Loucy (cell line): ENCODE measurements around the gene TGFB2.

Experiments used
- H2AFZ ChIP-seq: fragments of 200-600 bp; sonication (generic); 2 replicates; pipeline ENCODE4 v1.6.0; 2016; ENCODE audit warnings: antibody characterized with exemption, mild to moderate bottlenecking, low read length, moderate library complexity
- H3F3A ChIP-seq: fragments of 200-600 bp; 2 replicates; pipeline ENCODE4 v1.6.0; 2016; ENCODE audit warnings: antibody characterized with exemption, low read depth, mild to moderate bottlenecking
- H3K27me3 ChIP-seq: fragments of 200-600 bp; sonication (generic); 2 replicates; pipeline ENCODE4 v1.6.1; 2014; ENCODE audit warnings: low read length, mild to moderate bottlenecking; ENCODE audit not compliant: insufficient read depth, poor library complexity, severe bottlenecking
- H3K36me3 ChIP-seq: fragments of 200-600 bp; sonication (generic); 2 replicates; pipeline ENCODE4 v1.6.1; 2016; ENCODE audit warnings: low read length; ENCODE audit not compliant: insufficient read depth
- H3K4me1 ChIP-seq: fragments of 200-600 bp; sonication (generic); 2 replicates; pipeline ENCODE4 v1.5.1; 2014; ENCODE audit warnings: low read length, mild to moderate bottlenecking; ENCODE audit not compliant: insufficient read depth, poor library complexity, severe bottlenecking
- H3K4me2 ChIP-seq: fragments of 200-600 bp; sonication (generic); 2 replicates; pipeline ENCODE4 v1.6.0; 2014; ENCODE audit warnings: antibody characterized with exemption, low read length, low read depth, mild to moderate bottlenecking; ENCODE audit not compliant: poor library complexity, severe bottlenecking
- H3K4me3 ChIP-seq: fragments of 200-600 bp; sonication (generic); 2 replicates; pipeline ENCODE4 v1.5.1; 2014; ENCODE audit warnings: low read length, mild to moderate bottlenecking, mixed read lengths; ENCODE audit not compliant: poor library complexity, severe bottlenecking
- H3K79me2 ChIP-seq: fragments of 200-600 bp; sonication (generic); 2 replicates; pipeline ENCODE4 v1.6.1; 2014; ENCODE audit warnings: low read length; ENCODE audit not compliant: insufficient read depth
- H3K9ac ChIP-seq: fragments of 200-600 bp; sonication (generic); 2 replicates; pipeline ENCODE4 v1.6.0; 2014; ENCODE audit warnings: mild to moderate bottlenecking, low read depth, low read length, moderate library complexity; ENCODE audit not compliant: poor library complexity, severe bottlenecking
- H3K9me2 ChIP-seq: fragments of 200-600 bp; sonication (generic); replicated peaks from 2 replicates; pipeline ENCODE4 v1.6.1; 2016; ENCODE audit warnings: low read depth, low read length, mixed read lengths
- H3K9me3 ChIP-seq: fragments of 200-600 bp; sonication (generic); 2 replicates; pipeline ENCODE4 v1.6.1; 2014; ENCODE audit warnings: mild to moderate bottlenecking, antibody characterized with exemption, low read length, low read depth; ENCODE audit not compliant: insufficient read depth
- H4K20me1 ChIP-seq: fragments of 200-600 bp; sonication (generic); 2 replicates; pipeline ENCODE4 v1.6.0; 2014; ENCODE audit warnings: antibody characterized with exemption, low read length, mild to moderate bottlenecking; ENCODE audit not compliant: insufficient read depth, poor library complexity, severe bottlenecking
- EZH2phosphoT487 ChIP-seq: fragments of 200-600 bp; IDR thresholded peaks from 2 replicates; pipeline ENCODE4 v1.6.1; 2018; ENCODE audit warnings: antibody characterized with exemption, mild to moderate bottlenecking, moderate library complexity, borderline replicate concordance
- TF ChIP-seq, protein P1 (sequence below): fragments of 200-600 bp; sonication (generic); conservative IDR thresholded peaks from 2 replicates; pipeline ENCODE4 v1.5.1; 2014; ENCODE audit warnings: mild to moderate bottlenecking, antibody characterized with exemption, low read length

Gene TGFB2

DNA sequence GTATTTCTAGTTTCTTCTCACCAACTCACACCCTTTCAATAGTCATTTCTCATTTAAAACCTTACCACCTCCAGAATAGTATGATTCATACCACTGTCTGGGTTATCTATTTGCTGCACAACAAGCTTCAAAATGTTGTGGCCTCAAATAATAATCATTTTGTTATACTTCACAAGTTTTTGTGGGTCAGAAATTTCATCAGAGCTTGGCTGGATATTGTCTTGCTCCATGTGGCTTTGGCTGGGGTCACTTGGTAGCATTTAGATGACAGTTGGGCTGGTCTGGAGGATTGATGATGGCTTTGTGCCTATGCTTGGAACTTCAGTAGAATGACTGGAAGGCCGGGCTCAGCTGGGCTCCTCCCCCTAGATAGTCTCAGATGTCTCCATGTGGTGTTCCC is 66.0 kb downstream of the TGFB2 start:
- no peaks in the 10 kb centered on the region for H3K4me1 ChIP-seq
- H3K4me2 ChIP-seq = no peak overlapping the region
- H3K9me2 ChIP-seq = no peaks in the 10 kb centered on the region
- H2AFZ ChIP-seq = no peak overlapping the region
- TF ChIP-seq EZH2phosphoT487 = no peak
- TF ChIP-seq, protein P1, sequence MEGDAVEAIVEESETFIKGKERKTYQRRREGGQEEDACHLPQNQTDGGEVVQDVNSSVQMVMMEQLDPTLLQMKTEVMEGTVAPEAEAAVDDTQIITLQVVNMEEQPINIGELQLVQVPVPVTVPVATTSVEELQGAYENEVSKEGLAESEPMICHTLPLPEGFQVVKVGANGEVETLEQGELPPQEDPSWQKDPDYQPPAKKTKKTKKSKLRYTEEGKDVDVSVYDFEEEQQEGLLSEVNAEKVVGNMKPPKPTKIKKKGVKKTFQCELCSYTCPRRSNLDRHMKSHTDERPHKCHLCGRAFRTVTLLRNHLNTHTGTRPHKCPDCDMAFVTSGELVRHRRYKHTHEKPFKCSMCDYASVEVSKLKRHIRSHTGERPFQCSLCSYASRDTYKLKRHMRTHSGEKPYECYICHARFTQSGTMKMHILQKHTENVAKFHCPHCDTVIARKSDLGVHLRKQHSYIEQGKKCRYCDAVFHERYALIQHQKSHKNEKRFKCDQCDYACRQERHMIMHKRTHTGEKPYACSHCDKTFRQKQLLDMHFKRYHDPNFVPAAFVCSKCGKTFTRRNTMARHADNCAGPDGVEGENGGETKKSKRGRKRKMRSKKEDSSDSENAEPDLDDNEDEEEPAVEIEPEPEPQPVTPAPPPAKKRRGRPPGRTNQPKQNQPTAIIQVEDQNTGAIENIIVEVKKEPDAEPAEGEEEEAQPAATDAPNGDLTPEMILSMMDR = no peak
- no peaks in the 10 kb centered on the region for H4K20me1 ChIP-seq
- no peaks in the 10 kb centered on the region for H3K79me2 ChIP-seq
- H3K27me3 ChIP-seq = no peaks in the 10 kb centered on the region
- H3K9me3 ChIP-seq = no peaks in the 10 kb centered on the region
- no peaks in the 10 kb centered on the region for H3F3A ChIP-seq
- no peak overlapping the region for H3K9ac ChIP-seq
- no peaks in the 10 kb centered on the region for H3K36me3 ChIP-seq
- no peak overlapping the region for H3K4me3 ChIP-seq

DNA sequence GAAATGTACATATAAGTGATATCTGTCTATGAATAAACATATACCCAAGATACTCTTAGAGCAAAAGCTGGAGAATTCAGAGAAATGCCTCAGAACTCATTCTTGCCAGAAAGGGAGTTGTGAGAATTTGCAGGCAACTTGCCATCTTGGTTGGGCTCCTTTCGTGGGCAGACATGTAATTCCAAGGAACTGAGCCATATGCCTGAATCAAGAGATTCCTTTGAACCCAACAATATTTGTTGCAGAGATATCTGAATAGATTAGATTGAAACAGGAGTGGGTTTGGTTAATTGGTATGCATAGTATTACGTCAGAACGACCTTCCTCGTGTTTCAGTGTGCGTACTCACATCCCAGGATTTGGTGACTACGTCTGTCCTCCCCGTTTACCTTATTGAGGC is 67.0 kb downstream of the TGFB2 start:
- Histone ChIP-seq H3K9me3 (no peaks in the 10 kb centered on the region), H3K27me3 (no peaks in the 10 kb centered on the region), H2AFZ (no peak overlapping the region), H3K4me3 (no peak overlapping the region), H3K79me2 (no peaks in the 10 kb centered on the region), H3F3A (no peaks in the 10 kb centered on the region), H4K20me1 (no peaks in the 10 kb centered on the region), H3K9me2 (no peaks in the 10 kb centered on the region), H3K9ac (no peak overlapping the region), H3K4me1 (no peaks in the 10 kb centered on the region), H3K4me2 (no peak overlapping the region), H3K36me3 (no peaks in the 10 kb centered on the region)
- no peak for TF ChIP-seq EZH2phosphoT487
- TF ChIP-seq, protein P1 = no peak

DNA sequence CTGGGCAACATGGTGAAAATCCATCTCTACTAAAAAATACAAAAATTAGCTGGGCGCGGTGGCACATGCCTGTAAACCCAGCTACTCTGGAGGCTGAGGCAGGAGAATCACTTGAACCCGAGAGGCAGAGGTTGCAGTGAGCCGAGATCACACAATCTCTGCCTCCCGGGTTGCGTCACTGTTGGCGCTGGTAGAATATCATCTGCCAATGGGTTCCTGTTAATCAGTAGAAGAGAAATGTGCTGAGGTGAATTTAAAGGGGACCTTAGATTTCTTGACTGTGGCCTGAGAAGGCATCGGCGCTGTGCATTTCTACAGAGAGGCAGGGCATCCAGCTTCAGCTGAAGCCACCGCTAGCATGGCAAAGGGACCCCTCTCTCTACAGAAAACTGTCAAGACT is 68.0 kb downstream of the TGFB2 start:
- Histone ChIP-seq H3K9me3 (no peaks in the 10 kb centered on the region), H3K27me3 (no peaks in the 10 kb centered on the region), H3K9ac (no peak overlapping the region), H3K4me3 (no peak overlapping the region), H2AFZ (no peak overlapping the region), H3K4me1 (no peaks in the 10 kb centered on the region), H3K9me2 (no peaks in the 10 kb centered on the region), H3F3A (no peaks in the 10 kb centered on the region), H4K20me1 (no peaks in the 10 kb centered on the region), H3K4me2 (no peak overlapping the region), H3K36me3 (no peaks in the 10 kb centered on the region), H3K79me2 (no peaks in the 10 kb centered on the region)
- TF ChIP-seq EZH2phosphoT487 = no peak
- TF ChIP-seq, protein P1 = no peak
